Measurements from ENCODE around the gene WFDC9.
"Not testable (repeated sequence)": the region's sequence is repeated elsewhere in the genome, so short reads cannot be mapped to it uniquely, and the experiment has no call there.

Gene WFDC9

GRCh38 chr20:45631184-45631583 lies at the start of gene WFDC9:
WFDC9 (minus strand) TSS chr20:45631284; CDS start chr20:45610181, 21,103 bp downstream.
- DNase-seq (ENCODE audit: low spot score in 2 of 2), result no peak
- in situ Hi-C loops (cut with MboI; ENCODE audit: low sequenced_read_pairs), result no loop called here

DNA sequence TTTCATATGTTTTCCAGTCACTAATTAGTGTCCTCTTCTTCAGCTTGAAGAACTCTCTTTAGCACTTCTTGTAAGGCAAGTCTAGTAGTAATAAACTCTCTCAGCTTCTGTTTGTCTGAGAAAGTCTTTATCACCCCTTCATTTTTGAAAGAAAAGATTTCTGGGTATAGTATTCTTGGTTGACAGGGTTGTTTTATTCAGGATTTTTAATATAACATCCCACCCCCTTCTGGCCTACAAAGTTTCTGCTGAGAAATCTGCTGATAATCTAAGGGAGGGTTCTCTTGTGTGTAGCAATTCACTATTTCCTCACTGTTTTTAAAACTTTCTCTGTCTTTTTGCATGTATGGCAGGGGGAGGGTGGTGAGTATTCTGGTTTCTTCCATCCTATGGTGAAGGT lies 48.6 kb upstream of the WFDC9 start:
- no peaks in the 10 kb centered on the region for H3K36me3 ChIP-seq (replicated peaks)
- no peaks in the 10 kb centered on the region for H3K4me1 ChIP-seq
- no peaks in the 10 kb centered on the region for H3K9me3 ChIP-seq
- no peaks in the 10 kb centered on the region for H3K27me3 ChIP-seq (ENCODE audit: low read depth)
- DNase-seq (ENCODE audit: low spot score in 2 of 2), result no peak
- H3K4me3 ChIP-seq, result no peak overlapping the region
- in situ Hi-C loops (cut with MboI; ENCODE audit: low sequenced_read_pairs), result no loop called here

More at GRCh38 chr20:45631184-45631583, at the start of gene WFDC9:
- no peaks in the 10 kb centered on the region; the same call in 1 of the 2 replicates for H3K9me3 ChIP-seq
- no peaks in the 10 kb centered on the region for H3K36me3 ChIP-seq (replicated peaks)
- H3K4me1 ChIP-seq, result no peaks in the 10 kb centered on the region
- no peak within 1 kb of the TSS for H3K4me3 ChIP-seq
- no peaks in the 10 kb centered on the region for H3K27me3 ChIP-seq (ENCODE audit: low read depth)

- no peaks in the 10 kb centered on the region for H3K4me1 ChIP-seq
- no peaks in the 10 kb centered on the region; the same call in 1 of the 2 replicates for H3K9me3 ChIP-seq
- DNase-seq (ENCODE audit: low spot score in 2 of 2), result no peak
- H3K27me3 ChIP-seq (ENCODE audit: low read depth), result no peaks in the 10 kb centered on the region
- no peak overlapping the region for H3K4me3 ChIP-seq
- no peaks in the 10 kb centered on the region for H3K36me3 ChIP-seq (replicated peaks)
- in situ Hi-C loops (cut with MboI; ENCODE audit: low sequenced_read_pairs), result no loop called here
These were observed 41.7 kb upstream of the WFDC9 start for GRCh38 chr20:45672765-45673164.

DNA sequence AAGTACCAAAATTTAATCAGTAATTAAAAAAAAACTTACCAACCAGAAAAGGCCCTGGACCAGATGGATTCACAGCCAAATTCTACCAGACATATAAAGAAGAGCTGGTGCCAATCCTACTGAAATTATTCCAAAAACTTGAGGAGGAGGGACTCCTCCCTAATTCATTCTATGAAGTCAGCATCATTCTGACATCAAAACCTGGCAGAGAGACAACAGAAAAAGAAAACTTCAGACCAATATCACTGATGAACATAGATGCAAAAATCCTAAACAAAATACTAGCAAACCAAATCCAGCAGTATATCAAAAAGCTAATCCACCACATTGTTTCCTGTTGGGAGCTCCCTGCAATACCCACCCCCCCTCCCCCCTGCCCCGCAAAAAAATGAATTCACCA lies 39.1 kb upstream of the WFDC9 start, which contains the start of gene WFDC11:
Gene WFDC11, minus strand, starts transcription at position 101 of the 400 bp plus-strand sequence. CDS start 19,639 bp downstream, outside the sequence.
- no peak for DNase-seq (ENCODE audit: low spot score in 2 of 2)
- in situ Hi-C loops (cut with MboI; ENCODE audit: low sequenced_read_pairs), result no loop called here
- H3K36me3 ChIP-seq (replicated peaks), result no peaks in the 10 kb centered on the region

DNA sequence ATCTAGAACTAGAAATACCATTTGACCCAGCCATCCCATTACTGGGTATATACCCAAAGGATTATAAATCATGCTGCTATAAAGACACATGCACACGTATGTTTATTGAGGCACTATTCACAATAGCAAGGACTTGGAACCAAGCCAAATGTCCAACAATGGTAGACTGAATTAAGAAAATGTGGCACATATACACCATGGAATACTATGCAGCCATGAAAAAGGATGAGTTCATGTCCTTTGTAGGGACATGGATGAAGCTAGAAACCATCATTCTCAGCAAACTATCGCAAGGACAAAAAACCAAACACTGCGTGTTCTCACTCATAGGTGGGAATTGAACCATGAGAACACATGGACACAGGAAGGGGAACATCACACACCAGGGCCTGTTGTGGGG lies 26.0 kb upstream of the WFDC9 start:
- in situ Hi-C loops (cut with MboI; ENCODE audit: low sequenced_read_pairs); H3K9me3 ChIP-seq; H3K36me3 ChIP-seq (replicated peaks); H3K4me1 ChIP-seq; H3K4me3 ChIP-seq; DNase-seq (ENCODE audit: low spot score in 2 of 2); H3K27me3 ChIP-seq (ENCODE audit: low read depth): not testable (repeated sequence)

More for the DNA sequence above, 39.1 kb upstream of the WFDC9 start, which contains the start of gene WFDC11:
- no peaks in the 10 kb centered on the region for H3K27me3 ChIP-seq (ENCODE audit: low read depth)
- no peak within 1 kb of the TSS for H3K4me3 ChIP-seq
- no peaks in the 10 kb centered on the region for H3K4me1 ChIP-seq
- H3K9me3 ChIP-seq, result no peaks in the 10 kb centered on the region; the same call in 1 of the 2 replicates

DNA sequence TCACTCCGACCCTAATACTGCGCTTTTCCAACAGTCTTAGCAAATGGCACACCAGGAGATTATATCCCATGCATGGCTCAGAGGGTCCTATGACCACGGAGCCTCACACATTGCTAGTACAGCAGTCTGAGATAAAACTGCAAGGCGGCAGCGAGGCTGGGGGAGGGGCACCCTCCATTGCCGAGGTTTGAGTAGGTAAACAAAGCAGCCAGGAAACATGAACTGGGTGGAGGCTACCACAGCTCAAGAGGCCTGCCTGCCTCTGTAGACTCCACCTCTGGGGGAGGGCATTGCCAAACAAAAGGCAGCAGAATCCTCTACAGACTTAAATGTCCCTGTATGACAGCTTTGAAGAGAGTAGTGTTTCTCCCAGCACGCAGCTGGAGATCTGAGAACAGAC lies 20.6 kb upstream of the WFDC9 start:
- in situ Hi-C loops (cut with MboI; ENCODE audit: low sequenced_read_pairs); H3K9me3 ChIP-seq; H3K27me3 ChIP-seq (ENCODE audit: low read depth); H3K4me1 ChIP-seq; H3K36me3 ChIP-seq (replicated peaks); H3K4me3 ChIP-seq: not testable (repeated sequence)
- peak in 1 of 2 experiments; percentile 12 for DNase-seq (ENCODE audit: low spot score in 2 of 2)

- no peaks in the 10 kb centered on the region for H3K9me3 ChIP-seq
- H3K27me3 ChIP-seq (ENCODE audit: low read depth), result no peaks in the 10 kb centered on the region
- no peak for DNase-seq (ENCODE audit: low spot score in 2 of 2)
- no peaks in the 10 kb centered on the region for H3K4me1 ChIP-seq
- in situ Hi-C loops (cut with MboI; ENCODE audit: low sequenced_read_pairs), result no loop called here
- no peak overlapping the region for H3K4me3 ChIP-seq
- no peaks in the 10 kb centered on the region for H3K36me3 ChIP-seq (replicated peaks)
These were observed 18.3 kb upstream of the WFDC9 start for GRCh38 chr20:45649312-45649863.

- in situ Hi-C loops (cut with MboI; ENCODE audit: low sequenced_read_pairs), result no loop called here
These were observed 16.5 kb upstream of the WFDC9 start for GRCh38 chr20:45647441-45648050.

DNA sequence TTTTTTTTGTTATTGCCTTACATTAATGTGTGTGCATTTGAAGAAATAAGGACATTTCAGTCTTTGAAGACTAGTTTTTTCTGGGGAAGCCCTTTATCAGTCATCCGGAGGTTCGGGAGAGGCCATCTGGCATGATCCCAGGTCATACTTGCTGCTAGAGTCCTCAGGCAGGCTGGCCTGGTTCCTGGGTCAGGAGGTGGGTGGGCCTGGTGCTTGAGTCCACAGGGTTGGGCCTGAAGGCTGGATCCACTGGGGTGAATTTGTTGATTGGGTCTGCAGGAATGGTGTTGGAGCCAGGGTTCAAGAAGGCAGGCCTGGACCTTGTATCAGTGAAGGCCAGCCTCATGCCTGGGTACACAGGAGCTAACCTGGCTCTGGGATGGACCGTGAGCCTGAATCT lies 15.8 kb upstream of the WFDC9 start:
- no peak for DNase-seq (ENCODE audit: low spot score in 2 of 2)
- in situ Hi-C loops (cut with MboI; ENCODE audit: low sequenced_read_pairs), result no loop called here
- H3K4me1 ChIP-seq, result no peaks in the 10 kb centered on the region
- no peaks in the 10 kb centered on the region for H3K9me3 ChIP-seq
- no peak overlapping the region for H3K4me3 ChIP-seq
- no peaks in the 10 kb centered on the region for H3K27me3 ChIP-seq (ENCODE audit: low read depth)
- H3K36me3 ChIP-seq (replicated peaks), result no peaks in the 10 kb centered on the region

More at GRCh38 chr20:45647441-45648050, 16.5 kb upstream of the WFDC9 start:
- no peaks in the 10 kb centered on the region for H3K36me3 ChIP-seq (replicated peaks)
- H3K4me1 ChIP-seq, result no peaks in the 10 kb centered on the region
- H3K27me3 ChIP-seq (ENCODE audit: low read depth), result no peaks in the 10 kb centered on the region
- H3K9me3 ChIP-seq, result no peaks in the 10 kb centered on the region
- no peak overlapping the region for H3K4me3 ChIP-seq
- no peak for DNase-seq (ENCODE audit: low spot score in 2 of 2)

DNA sequence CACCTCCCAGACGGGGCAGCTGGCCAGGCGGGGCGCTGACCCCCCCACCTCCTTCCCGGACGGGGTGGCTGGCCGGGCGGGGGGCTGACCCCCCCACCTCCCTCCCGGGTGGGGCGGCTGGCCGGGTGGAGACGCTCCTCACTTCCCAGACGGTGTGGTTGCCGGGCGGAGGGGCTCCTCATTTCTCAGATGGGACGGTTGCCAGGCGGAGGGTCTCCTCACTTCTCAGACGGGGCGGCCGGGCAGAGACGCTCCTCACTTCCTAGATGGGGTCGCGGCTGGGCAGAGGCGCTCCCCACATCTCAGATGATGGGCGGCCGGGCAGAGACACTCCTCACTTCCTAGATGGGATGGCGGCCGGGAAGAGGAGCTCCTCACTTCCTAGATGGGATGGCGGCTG lies 14.8 kb upstream of the WFDC9 start:
- H3K36me3 ChIP-seq (replicated peaks); H3K9me3 ChIP-seq; H3K4me3 ChIP-seq; DNase-seq (ENCODE audit: low spot score in 2 of 2); in situ Hi-C loops (cut with MboI; ENCODE audit: low sequenced_read_pairs); H3K4me1 ChIP-seq; H3K27me3 ChIP-seq (ENCODE audit: low read depth): not testable (repeated sequence)

GRCh38 chr20:45641076-45641475 lies 10.0 kb upstream of the WFDC9 start:
- H3K9me3 ChIP-seq; H3K36me3 ChIP-seq (replicated peaks); in situ Hi-C loops (cut with MboI; ENCODE audit: low sequenced_read_pairs); H3K4me3 ChIP-seq; H3K4me1 ChIP-seq; H3K27me3 ChIP-seq (ENCODE audit: low read depth); DNase-seq (ENCODE audit: low spot score in 2 of 2): not testable (repeated sequence)

DNA sequence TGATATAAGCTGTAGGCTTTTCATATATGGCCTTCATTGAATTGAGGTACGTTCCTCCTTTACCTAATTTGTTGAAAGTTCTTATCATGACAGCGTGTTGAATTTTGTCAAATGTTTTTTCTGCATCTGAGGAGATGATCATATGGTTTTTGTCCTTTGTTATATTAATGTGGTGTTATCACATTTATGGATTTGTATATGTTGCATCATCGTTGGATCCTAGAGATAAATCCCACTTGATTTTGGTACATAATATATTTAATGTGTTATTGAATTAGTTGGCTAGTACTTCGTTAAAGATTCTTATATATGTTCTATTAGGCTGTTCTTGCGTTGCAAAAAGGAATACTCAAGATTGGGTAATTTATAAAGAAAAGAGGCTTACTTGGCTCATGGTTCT lies 8.6 kb upstream of the WFDC9 start:
- H3K4me1 ChIP-seq, result no peaks in the 10 kb centered on the region
- no peak for DNase-seq (ENCODE audit: low spot score in 2 of 2)
- no peaks in the 10 kb centered on the region for H3K36me3 ChIP-seq (replicated peaks)
- H3K9me3 ChIP-seq, result no peaks in the 10 kb centered on the region
- H3K4me3 ChIP-seq, result no peak overlapping the region
- H3K27me3 ChIP-seq (ENCODE audit: low read depth), result no peaks in the 10 kb centered on the region
- in situ Hi-C loops (cut with MboI; ENCODE audit: low sequenced_read_pairs), result no loop called here

- DNase-seq (ENCODE audit: low spot score in 2 of 2), result no peak
- Histone ChIP-seq H3K36me3 (replicated peaks) (no peaks in the 10 kb centered on the region), H3K4me1 (no peaks in the 10 kb centered on the region), H3K27me3 (ENCODE audit: low read depth) (no peaks in the 10 kb centered on the region), H3K9me3 (no peaks in the 10 kb centered on the region), H3K4me3 (no peak overlapping the region)
- in situ Hi-C loops (cut with MboI; ENCODE audit: low sequenced_read_pairs), result no loop called here
These were observed 5.4 kb upstream of the WFDC9 start for GRCh38 chr20:45636513-45636912.

GRCh38 chr20:45630371-45630770 lies 713 bp downstream of the WFDC9 start:
- DNase-seq (ENCODE audit: low spot score in 2 of 2), result no peak
- no peaks in the 10 kb centered on the region; the same call in 1 of the 2 replicates for H3K9me3 ChIP-seq
- no peaks in the 10 kb centered on the region for H3K27me3 ChIP-seq (ENCODE audit: low read depth)
- in situ Hi-C loops (cut with MboI; ENCODE audit: low sequenced_read_pairs), result no loop called here
- H3K4me3 ChIP-seq, result no peak overlapping the region
- H3K4me1 ChIP-seq, result no peaks in the 10 kb centered on the region
- H3K36me3 ChIP-seq (replicated peaks), result no peaks in the 10 kb centered on the region
